Renal cortex interstitium (tissue), 11 donors: ENCODE data around the gene C6orf132. TPM values are rescaled to one million over a fixed set of nuclear protein-coding genes. Genes with fewer than 3 reads are reported as not detected.
A peak's percentile ranks its signal among the peaks of the same experiment; 100 is the strongest.

Source experiments
- DNase-seq, 11 donors: peaks; one replicate each; pipeline ENCODE4 v3.0.0-alpha.2; 2013; ENCODE audit warnings: low read depth in 9 of 11, low spot score in 4 of 11; ENCODE audit errors: extremely low read depth in 1 of 11
- polyA plus RNA-seq, 3 donors: library from polyadenylated mRNA; unstranded; fragments of 120-200 nt; gene quantifications; one replicate each; pipeline ENCODE4 v1.2.1, GENCODE V29; 2013; ENCODE audit not compliant: insufficient read length in 3 of 3

C6orf132 gene
- polyA plus RNA-seq, 3 donors = 4.3 to 5.5 (median 5.2) TPM

DNA sequence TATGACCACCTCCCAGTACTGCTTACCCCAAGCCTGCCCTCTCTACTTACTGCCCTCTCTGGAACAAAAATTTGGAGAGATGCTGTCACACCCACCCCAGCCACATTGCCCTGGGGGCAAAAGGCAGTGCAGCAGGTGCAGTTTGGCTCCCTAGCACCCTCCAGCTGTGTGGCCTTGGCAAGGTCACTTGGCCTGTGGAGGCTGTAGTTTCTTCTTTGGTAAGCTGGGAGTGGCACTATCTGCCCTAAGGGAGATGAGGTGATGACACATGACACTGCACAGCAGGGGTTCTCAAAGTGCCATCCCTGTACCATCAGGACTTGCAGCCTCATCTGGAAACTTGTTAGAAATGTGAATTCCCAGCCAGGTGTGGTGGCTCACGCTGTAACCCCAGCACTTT is 47.3 kb downstream of the C6orf132 start:
- no peak for DNase-seq

DNA sequence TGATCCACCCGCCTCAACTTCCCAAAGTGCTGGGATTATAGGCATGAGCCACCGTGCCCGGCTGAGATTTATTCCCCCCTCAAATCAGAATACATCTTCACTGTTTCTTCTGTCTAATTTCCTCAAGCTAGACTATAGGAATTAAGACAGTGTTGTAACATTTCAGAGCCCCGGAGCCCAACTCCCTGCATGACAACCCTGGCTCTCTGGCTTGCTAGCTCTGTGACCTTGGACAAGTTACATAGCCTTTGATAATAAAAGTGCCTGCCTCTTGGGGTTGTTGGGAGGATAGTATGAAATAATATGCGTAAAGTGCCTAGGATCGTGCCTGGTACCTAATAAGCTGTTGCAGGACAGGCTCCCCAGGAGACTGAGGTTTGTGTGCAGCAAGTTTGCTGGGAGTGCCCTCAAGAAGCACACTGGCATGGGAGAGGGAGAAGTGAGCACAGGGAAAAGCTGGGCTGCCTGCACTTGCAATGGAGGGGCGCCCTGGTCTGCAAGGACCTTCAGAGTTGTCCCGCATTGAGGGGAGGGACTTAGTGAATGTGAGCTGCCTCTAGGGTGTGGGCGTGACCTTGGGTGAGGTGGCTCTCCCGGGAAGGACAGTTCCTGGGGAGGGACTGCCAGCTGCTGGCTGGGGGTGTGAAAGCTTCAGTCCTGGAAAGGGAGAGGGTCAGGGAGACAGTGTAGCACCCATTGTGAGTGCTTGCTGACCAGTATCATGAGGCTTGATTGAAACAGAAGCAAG is 48.7 kb downstream of the C6orf132 start:
- no peak for DNase-seq

DNA sequence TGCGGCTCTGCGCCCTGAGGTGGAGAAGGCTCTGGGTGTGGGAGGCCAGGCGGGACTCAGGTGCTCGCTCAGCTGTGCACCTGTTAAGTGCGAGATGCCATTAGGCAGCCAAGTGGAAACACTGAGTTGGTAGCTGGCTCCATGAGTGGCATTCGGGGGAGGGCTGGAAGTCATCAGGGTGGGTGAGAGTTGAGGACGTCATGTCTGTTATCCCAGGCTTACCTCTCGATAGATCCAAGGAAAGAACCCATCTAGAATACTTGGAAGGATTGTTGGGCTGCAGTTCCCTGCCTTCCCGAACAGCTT is 50.7 kb downstream of the C6orf132 start:
- peak in 4 of 11 donors; percentile 26 to 52 (median 46) for DNase-seq

DNA sequence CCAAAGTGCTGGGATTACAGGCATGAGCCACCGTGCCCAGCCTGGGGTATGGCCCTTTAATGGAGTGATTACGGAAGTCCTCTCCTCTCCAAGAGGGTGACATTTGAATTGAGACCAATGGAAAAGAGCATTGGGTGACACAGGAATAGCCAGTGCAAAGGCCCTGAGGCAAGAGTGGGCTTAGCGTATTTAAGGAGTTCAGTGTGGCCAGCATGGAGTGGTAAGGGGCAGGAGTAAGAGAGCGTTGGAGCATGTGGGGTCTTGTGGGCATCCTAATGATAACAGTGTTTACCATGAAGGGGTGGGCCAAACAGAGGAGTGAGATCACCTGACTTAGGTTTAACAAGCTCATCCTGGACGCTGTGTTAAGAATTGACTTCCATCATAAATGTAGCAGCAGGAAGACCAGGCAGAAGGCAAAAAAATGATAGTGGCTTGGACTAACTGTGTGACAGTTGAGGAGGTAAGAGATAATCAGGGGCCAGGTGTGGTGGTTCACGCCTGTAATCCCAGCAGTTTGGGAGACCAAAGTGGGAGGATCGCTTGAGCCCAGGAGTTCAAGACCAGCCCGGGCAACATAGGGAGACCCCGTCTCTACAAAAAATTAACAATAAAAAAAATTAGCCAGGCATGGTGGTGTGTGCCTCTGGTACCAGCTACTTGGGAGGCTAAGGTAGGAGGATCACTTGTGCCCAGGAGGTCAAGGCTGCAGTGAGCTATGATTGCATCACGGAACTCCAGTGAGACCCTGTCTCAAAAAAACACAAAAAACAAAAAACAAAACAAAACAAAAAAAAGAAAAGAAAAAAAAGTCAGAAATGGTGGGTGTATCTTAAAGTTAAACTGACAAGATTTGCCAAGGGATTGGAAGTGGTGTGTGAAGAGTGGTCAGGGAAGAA is 51.4 kb downstream of the C6orf132 start:
- no peak for DNase-seq

DNA sequence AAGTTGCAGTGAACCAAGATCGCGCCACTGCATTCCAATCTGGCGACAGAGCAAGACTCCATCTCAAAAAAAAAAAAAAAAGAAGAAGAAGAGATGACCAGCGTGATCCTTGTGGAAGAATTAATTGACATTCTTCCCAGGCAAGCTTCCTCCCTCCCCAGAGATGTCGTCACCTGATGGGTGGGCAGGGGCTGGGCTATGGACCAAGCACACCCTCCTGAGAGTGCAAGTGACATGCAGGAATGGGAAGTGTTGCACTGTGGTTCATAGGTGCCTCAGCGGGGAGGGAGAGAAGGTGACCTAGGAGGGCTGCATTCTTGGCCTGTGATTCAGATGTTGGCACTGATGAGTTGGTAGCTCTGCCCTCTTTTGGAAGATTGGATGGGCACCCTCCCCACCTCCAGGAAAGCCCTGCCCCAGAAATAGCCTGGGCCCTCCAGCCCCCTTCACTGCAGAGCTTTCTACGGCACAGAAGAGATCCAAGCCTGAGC is 54.3 kb downstream of the C6orf132 start:
- DNase-seq = no peak

DNA sequence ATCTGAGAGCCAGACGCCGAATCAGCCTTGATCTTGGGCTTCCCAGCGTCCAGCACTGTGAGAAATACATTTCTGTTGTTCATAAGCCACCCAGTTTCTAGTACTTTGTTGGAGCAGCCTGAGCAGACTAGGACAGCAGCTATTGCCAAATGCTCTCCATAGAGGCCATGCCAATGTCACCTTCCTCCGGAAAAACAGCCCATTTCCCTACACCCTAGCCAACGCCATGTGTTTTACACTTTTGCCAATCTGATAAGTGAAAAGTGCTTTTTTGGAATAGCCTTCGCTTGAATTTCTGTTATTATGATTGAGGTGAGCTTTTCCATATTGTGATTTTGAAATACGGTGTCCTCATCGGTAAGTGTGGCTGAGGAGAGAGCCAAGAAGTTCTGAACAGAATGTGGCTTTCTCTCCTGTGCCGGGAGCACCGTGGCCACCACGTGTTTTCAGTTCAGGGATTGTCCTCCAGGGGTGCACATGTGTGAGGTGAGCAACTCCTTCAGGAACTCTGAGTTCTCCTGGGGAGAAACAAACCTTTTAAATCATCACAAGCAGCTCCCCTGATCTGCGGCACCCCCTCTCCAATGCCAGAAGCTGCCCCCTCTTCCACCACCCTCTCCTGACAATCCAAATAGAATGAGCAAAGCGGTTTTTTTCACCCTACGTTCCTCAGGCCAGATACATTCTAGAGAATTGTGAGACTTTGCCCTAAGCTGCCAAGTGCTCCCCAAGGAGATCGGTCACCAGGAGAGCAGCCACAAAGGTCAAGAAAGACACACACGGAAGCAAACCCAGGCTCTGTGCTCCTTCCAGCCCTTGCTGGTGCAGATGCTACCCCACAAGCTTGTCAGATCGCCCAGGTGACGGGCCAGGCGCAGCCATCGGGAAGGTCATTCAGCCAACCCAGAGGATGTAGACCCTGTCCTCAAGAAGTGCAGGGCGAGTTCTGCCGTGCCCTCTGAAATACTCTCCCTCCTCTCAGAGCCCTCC is 56.1 kb downstream of the C6orf132 start:
- DNase-seq = no peak

DNA sequence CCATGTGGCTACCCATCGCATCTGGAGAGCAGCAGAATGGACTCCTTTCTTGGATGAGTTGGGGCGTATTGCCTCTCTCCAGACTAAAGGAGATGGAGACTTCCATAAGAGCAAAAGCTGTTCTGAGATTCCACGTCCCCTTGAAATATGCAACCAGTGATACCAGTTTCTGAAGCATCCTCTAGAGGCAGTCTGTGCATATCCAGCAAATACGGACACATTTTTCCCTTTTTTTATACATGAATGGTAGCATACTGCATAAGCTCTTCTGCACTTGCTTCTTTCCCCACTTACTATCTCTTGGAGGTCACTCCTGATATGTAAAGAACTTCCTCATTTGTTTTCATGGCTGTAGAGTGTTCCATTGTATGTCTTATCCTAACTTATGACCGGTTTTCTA is 57.5 kb downstream of the C6orf132 start:
- DNase-seq = no peak

DNA sequence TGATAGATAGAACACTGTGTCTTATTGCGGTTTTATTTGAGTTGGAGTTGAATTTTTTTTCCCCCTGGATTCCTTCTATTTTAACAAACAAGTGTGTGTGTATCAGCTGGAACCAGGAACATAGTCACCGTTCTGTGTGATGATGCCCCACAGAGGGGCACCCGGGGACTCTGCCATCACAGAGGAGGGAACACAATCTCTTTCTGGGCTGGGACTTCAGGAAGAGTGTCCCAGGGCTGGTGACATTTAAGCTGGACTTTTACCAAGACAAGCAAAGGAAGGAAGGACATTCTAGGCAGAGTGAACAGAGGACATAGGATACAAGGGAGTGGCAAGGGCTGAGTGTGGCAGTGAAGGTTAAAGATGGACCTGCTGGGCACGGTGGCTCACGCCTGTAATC is 58.9 kb downstream of the C6orf132 start:
- DNase-seq = no peak

DNA sequence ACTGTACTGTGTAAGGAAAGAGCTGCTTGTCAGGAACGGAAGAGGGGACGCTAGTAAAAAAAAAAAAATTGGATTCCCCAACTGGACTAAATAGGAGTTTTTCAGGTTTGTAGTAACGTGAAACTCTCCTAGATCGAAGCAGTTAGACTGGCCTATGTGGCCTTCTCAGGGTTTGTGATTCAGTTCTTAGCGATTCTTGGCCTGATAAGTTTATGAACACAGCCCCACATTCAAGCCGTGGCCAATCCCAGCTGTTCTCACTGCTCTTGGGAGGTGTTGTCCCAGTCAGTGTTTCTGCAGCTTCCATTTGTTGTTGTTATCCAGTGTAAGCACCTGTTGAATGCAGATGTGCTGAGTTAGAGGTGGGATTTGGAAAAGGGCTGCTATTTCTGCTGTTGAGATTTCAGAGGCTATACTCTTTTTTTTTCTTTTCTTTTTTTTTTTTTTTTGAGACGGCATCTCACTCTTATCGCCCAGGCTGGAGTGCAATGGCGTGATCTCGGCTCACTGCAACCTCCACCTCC is 62.4 kb downstream of the C6orf132 start:
- DNase-seq = no peak

DNA sequence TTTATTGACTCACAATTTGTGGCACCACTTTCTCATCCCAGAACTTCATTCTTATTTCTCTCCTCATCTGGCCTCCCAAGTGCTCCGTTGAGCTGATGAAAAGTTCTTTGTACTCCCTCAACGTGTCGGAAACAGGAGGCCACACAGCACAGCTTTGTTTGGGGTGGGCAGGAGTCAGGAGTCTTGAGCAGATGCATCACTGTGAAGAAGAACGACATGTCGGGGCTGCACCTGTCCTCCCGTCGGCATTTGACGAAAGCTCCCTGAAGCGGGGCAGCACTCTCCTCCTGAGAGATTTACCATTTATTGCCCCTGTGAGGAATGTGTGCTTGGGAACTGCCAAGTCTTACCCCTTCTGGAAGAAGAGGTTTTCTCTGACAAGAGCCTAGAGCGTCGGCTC is 64.0 kb downstream of the C6orf132 start:
- DNase-seq = no peak

DNA sequence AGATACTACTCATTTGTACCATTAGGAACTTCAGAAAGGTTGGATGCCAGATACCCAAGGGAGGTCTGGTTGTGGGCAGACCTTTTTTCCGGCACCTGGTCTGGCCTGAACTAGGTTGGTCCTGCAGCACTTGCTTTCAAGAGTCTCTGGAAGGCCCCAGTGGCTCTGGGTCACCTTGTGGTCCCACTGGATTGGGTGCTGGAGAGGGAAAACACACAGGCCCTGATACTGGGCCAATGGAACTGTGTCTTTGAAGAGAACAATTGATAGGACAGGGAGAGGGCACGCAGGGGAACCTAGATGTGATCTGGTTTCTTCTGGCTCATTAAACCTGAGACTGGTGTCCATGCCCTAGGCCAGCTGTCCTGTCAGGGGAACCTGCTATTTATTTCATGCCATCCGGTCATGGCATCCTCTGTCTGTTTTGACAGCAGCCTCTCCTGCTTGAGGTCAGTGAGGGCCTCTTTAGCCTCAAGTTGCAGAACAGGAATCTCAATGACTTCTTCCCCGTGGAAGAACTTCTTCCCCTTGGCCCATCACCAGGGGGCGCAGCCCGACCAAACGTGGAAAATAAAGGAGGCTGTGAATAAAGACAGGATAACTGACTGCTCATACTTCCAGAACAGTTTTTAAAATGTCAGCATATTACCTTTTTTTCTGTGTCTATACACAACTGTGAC is 67.1 kb downstream of the C6orf132 start:
- DNase-seq = peak in 10 of 11 donors; percentile 58 to 79 (median 66)

DNA sequence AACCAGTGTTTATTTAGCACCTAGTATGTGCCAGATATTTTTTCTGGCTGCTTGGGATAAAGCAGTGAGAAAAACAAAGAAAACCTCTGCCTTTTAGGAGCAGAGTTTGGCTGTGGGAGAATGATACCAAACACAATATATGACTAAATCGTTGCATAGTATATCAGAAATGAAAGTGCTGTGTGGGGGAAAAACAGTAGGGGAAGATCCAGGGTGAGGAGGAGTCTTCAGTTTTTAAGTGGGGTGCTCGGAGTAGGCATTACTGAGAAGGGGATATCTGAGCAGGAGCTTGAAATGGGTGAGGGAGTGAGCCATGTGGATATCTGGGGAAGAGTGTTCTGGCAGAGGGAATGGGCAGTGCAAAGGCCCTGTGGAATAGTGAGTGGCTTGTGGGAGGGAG is 69.1 kb downstream of the C6orf132 start:
- no peak for DNase-seq

DNA sequence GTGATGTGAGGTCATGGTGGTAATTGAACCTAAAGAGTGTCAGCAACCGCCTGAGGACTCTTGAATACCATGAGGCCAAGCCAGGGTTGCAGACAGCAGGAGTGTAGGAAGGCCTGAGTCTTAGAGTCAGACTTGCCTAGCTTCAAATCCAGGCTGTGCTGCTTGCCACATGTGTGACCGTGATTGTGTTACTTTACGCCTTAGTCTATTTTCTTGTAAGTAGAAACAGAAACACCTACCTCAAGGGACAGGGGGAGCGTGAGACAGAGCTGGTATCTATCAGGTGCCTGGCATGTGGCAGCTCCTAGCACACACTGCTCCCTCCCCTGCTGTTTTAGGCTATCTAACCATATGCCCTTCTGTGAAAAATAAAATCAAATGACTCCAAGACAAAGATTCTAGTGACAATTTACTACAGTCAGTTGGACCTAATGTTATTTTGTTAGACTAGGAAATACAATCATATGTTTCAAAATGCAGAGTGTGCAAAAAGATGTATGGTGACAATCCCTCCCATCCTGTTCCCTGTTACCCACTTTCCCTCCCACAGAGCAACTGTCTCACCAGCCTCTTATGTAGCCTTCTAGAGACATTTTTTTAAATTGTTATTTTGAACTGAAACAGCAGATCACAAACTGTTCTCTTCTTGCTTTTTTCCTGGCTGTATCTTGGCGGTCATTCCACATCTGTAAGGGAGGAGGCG is 70.4 kb downstream of the C6orf132 start:
- no peak for DNase-seq

DNA sequence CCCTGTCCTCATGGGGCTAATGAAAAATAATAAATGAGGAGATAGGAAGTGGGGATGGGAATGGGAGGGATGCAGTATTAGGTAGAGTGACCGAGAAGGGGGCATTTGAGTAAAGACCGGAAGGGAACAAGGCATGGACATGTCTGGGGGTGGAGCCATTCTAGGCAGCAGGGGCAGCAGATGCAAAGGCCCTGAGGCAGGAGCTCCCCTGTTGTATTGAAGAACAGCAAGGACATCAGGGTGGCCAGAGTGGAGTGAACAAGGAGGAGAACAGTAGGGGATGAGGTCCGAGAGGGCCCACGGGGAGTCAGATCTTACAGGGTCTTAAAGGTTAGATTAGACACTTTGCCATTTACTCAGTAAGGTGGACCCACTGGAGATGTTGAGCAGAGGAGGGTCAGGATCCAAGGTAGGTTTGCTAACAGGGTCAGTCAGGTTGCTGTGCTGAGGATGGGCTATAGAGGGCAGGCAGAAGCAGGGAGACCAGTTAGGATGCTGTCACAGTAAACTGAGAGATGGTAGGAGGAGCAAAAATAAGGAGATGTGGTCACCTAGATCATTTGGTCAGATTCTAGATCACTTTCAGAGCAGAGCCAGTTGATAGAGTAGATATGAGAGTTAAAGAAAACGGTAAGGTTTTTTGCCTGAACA is 73.4 kb downstream of the C6orf132 start:
- no peak for DNase-seq

DNA sequence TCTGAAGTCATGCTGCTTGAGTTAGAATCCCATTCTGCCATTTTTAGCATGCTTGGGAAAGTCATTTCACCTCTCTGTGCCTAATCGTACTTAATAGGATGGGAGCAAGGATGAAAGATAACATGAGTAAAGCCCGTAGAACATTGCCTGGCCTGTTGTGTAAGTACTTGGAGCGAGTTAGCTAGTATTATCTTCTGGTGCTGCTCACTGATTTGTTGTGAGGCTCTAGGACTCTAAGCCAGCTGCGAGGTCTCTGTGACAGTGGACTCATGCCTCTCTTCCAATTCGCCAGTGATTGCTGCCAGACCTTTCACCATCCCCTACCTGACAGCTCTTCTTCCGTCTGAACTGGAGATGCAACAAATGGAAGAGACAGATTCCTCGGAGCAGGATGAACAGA is 74.2 kb downstream of the C6orf132 start:
- DNase-seq = no peak

DNA sequence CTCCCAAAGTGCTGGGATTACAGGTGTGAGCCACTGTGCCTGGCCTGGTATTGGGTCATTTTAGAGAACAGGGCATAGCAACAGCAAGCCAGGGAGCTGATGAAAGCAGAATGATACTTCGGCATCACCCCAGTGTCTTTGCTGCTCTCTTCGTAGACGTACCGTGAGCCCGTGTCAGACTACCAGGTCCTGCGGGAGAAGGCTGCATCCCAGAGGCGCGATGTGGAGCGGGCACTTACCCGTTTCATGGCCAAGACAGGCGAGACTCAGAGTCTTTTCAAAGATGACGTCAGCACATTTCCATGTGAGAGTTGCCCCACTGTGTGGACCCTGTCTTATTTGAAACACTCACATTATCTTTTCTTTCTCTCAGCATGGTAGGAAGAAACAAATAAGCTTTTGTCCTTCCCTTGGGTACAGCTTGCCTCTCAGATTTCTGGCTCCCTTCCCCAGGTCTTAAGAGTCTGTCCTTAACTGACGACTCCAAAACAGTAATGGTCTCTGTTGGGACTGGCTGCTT is 76.2 kb downstream of the C6orf132 start:
- DNase-seq = no peak

DNA sequence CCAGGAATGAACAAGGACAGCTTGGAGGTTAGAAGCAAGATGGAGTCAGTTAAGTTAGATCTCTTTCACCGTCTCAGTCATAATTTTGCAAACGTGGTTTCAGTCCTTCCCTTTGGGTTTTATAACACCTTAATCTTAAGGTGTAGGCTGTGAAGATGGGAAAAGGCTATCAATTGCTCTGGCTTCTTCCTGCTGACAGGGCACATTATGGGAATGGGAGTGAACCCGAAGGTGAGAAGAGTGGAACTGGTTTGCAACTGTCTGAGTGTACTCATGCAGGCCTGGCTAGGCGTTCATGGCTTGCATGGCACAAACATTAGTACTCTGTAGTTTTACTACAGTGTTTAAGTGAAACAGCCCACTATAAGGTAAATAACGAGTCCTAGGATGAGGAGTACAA is 82.7 kb downstream of the C6orf132 start:
- DNase-seq = no peak
